HG03432 (cell line): ENCODE measurements around the gene MCTP2.

Experiments
- ATAC-seq: cut with Tn5 transposase; IDR thresholded peaks from one replicate; pipeline ENCODE4 v1.9.1; 2021; ENCODE audit warnings: mild to moderate bottlenecking, moderate library complexity; ENCODE audit not compliant: unreplicated experiment

MCTP2 gene

GRCh38 chr15:94351031-94351535 is 119.7 kb downstream of the MCTP2 start:
- no peak for ATAC-seq

DNA sequence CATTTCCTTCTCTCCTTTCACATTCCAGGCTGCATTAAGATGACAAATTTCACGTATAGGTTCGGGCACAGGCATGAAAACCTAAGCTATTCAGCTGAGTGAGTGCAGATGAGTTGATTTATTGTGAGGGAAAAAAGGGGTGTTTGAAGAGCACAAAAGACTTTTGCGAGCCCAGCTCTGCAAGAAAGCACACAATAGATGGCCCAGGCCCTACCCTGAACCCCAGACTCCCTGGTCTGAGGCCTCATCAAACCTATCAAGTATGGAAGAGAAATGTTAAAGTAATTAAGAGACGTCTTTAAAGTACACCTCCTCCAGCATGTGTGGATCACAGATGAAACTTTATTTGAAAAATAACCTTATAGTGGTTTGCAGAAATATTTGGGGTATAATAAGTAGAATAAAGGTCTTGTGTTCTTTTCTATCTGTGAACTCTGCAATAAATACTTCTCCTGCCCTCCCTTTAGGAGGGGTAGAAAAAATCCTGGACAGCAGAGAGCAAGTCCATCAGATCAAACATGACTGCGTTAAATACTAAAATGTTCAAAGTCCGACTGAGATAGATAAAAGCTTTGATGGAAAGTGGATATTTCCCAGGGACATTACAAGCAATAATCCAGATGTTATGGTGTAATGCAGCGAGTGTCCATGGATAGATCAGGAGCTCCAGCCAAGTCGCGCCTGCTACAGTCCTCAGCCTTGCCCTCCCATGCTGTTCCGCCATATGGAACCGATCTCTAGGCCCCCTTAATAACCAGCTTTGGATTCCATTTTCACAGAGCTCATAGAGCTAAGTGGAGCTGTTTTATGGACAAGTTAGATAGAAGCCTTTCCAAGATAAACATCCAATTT is 121.5 kb downstream of the MCTP2 start:
- ATAC-seq, result no peak

- no peak for ATAC-seq
Measured at GRCh38 chr15:94353488-94353820, 122.1 kb downstream of the MCTP2 start.

- ATAC-seq, result no peak
Measured at GRCh38 chr15:94354655-94355054, 123.3 kb downstream of the MCTP2 start.

- no peak for ATAC-seq
Measured at GRCh38 chr15:94359716-94360115, 128.4 kb downstream of the MCTP2 start.

- no peak for ATAC-seq
Measured at GRCh38 chr15:94360251-94360685, 128.9 kb downstream of the MCTP2 start.

DNA sequence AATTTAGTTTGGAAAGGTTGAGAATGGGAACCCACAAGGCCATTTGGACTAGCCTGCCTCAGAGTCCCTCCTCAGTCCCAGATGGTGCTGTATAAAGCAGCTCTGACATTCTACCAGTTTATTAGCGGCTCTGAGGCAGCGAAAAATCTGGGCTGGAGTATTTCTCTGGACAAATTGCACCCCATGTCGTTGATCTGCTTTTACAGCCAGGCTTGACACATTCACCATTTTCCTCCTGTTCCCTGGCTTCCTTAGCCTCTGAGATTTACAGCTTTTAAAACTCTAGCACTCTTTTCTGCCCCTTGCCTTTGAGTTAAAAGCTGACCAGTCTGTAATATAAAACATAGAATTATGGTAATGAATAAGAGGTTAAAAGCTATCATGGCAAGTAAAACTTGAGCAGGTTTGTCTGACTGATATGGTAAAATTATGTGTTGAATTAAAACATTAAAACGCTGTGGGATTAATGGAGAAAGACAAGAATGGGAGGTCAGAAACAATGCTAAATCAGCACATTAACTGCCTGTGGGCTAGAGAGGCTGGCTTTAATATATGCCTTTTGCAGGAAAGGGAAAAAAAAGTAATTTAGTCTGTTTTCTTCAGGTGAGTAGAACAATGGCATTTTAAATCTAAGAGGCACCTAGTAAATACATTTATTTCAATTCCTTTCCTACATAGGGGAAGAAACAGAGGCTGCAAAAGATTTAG is 131.2 kb downstream of the MCTP2 start:
- ATAC-seq, result no peak

DNA sequence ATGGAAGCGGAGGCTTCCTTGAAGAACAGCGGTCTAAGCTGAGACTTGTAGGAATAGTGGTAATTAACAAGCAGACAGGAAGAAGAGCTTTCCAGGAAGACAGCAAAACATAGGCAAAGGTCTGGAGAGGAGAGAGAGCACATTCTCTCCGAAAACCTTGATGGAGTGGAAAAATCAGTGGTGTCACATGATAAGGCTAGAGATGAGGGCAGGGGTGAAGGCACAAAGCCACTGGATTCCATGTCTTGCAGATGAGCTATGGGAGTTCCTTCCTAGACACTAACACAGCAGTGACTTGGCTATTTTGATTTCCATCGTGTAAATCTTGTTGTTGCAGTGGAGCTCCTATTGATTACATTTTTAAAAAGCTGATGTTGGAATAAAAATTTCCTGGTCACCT is 132.0 kb downstream of the MCTP2 start:
- ATAC-seq, result no peak

- no peak for ATAC-seq
Measured at GRCh38 chr15:94366781-94367180, 135.4 kb downstream of the MCTP2 start.

DNA sequence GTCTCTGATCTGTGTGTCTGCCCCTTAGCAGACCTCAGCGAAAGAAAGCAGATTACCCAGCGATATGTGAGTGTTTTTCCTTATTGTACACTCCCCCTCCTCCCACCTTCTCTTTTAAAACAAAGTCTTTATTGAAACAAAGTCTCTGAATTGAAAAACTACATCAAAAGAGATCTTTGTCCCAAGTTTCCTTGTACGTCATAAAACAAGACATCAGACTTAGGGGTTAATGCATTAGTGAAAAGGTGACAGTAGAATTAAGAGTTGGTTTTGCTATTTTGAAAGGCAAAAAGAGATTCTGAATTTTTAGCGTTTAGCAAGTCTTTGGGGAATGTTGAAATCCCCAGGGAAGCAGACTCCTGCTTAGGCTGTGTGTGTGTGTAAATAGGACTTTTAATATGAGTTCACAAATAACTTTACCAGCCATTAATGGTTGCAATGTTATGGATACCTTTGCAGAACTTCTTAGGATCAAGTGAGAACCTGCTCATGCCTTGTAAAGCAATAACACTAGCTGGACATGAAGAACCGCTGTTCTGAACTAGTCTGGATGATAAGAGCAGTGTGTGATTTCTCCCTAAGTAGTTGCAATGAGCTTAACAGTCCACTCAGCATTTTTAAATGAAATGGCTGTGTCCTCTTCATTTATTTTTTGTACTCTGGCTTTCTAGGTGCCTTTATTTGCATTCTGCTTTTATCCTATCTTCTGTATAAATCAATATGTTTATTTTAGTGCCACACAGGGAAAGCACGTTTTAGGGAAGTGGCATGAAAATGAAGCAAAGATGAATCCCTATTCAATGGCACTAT is 136.6 kb downstream of the MCTP2 start:
- ATAC-seq, result no peak

GRCh38 chr15:94370206-94370935 is 139.0 kb downstream of the MCTP2 start:
- no peak for ATAC-seq

DNA sequence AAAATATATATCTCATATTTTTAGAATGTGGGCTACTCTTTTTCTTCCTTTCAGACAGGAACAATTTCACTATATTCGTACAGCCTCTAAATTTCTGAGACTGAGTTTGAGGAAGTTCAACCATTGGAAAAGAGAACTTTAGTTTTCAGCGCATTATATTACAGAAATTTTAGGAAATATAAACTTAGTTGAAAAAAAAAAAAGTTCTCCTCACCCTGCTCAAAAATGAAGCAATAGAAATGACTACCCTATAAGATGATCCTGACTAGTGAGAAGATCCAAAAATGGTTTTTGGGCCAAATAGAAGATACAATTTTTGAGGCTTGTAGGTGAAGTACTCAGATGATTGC is 139.6 kb downstream of the MCTP2 start:
- ATAC-seq, result no peak

GRCh38 chr15:94372821-94373220 is 141.5 kb downstream of the MCTP2 start:
- no peak for ATAC-seq

- no peak for ATAC-seq
Measured at GRCh38 chr15:94375997-94376396, 144.6 kb downstream of the MCTP2 start.

DNA sequence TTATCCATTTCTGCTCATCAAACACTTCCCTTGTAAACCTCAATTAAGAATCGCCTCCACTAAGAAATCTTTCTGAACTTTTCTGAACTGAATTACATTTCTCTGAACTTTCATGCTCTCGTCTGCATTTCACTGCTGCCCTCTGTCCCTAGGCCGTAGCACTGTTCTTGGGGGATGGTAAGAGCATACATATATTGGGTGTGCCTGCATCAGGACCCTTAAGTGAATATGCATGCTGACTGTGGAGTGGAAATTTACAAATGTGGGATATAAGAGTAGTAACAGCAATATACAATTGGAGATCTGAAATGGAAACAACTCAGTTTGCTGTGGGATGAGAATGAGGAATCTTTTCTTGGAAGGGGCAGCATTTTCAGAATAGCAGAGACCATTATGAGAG is 148.6 kb downstream of the MCTP2 start:
- ATAC-seq, result no peak

DNA sequence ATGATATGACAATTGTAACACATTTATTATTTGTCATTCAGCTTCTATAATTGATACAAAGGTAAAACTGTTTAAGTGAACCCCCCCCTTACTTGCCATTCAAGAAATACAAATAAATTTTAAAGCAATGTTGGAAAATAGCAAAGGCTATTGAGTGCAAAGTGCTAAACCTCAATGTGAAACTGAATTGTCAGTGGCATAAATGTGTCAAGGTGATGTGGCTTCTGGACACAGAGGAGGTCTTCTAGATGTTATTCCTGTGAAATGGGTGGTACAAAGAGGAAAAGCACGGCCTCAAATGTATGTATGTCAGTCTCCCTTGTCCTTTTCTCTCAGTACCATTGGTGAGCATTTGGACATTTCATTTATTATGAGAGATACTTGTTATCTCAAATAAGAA is 149.4 kb downstream of the MCTP2 start:
- no peak for ATAC-seq

GRCh38 chr15:94381384-94381783 is 150.0 kb downstream of the MCTP2 start:
- ATAC-seq, result no peak

DNA sequence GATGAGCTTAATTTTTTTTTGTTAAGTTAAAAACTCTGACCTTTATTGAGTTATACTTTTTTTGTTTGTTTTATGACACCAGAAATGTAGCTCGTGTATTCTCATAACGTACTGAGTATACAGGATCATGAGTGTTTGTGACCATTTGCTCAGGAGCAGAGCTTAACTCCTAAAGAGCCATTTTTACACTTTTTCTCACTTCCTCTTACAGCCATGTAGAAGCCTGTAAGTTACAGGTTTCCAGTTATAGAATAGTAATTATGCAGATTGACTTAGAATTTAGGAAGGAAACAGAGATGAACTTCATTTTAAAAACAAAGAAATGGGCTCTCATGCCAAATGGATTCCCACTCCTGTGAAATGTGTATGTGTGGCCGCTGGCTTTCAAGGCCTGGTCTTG is 151.7 kb downstream of the MCTP2 start:
- no peak for ATAC-seq

DNA sequence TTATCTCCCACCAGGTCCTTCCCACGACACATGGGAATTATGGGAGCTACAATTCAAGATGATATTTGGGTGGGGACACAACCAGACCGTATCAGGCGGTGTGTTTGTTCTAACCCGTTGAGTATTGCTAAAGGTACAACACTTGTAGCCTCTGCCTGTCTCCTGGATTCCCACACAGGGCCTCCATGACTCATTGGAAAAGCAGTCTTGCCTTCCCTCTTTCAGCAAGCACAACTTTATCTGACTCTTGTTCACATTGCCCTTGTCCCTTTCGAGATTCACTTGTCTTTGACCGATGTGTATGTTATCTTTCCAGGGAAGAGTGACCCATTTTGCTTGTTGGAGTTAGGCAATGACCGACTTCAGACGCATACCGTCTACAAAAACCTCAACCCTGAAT is 152.3 kb downstream of the MCTP2 start:
- no peak for ATAC-seq

GRCh38 chr15:94385441-94385840 is 154.1 kb downstream of the MCTP2 start:
- ATAC-seq, result no peak

GRCh38 chr15:94386351-94386750 is 155.0 kb downstream of the MCTP2 start:
- no peak for ATAC-seq
